Activated CD8-positive, alpha-beta T cell treated with anti-CD3 and anti-CD28 coated beads for 36 hours (primary cell): ENCODE results near the gene OR4K5. TPM values are rescaled to one million over a fixed set of nuclear protein-coding genes. Genes with fewer than 3 reads are reported as not detected.

Experiments used
- ATAC-seq: fragments of 200-7000 bp; cut with Tn5 transposase; one replicate; pipeline ENCODE4 v1.10.0; 2021; ENCODE audit warnings: mild to moderate bottlenecking, moderate library complexity
- CTCF ChIA-PET: fragments of 350-600 bp; sonication (Branson Sonifier 250); formaldehyde crosslinking; loops from one replicate; lab custom pipeline; 2021; ENCODE audit warnings: antibody characterized with exemption; lab: Charles Lee
- POLR2A ChIA-PET: fragments of 350-600 bp; sonication (Branson Sonifier 250); formaldehyde crosslinking; loops from one replicate; lab custom pipeline; 2021; ENCODE audit warnings: antibody characterized with exemption; lab: Charles Lee
- DNase-seq: peaks from one replicate; pipeline ENCODE4 v3.0.0-alpha.2; 2020
- H3K27ac Mint-ChIP-seq: one replicate; pipeline ENCODE4 v1.8.0; 2021; ENCODE audit warnings: mild to moderate bottlenecking, mixed read lengths
- H3K27me3 Mint-ChIP-seq: one replicate; pipeline ENCODE4 v1.8.0; 2021; ENCODE audit warnings: mixed read lengths
- H3K36me3 Mint-ChIP-seq: one replicate; pipeline ENCODE4 v1.8.0; 2021; ENCODE audit warnings: low read depth, mixed read lengths
- H3K4me1 Mint-ChIP-seq: one replicate; pipeline ENCODE4 v1.8.0; 2021; ENCODE audit warnings: low read depth, mixed read lengths
- H3K4me3 Mint-ChIP-seq: one replicate; pipeline ENCODE4 v1.8.0; 2021; ENCODE audit warnings: mild to moderate bottlenecking, moderate library complexity, mixed read lengths
- H3K9me3 Mint-ChIP-seq: one replicate; pipeline ENCODE4 v1.8.0; 2021; ENCODE audit warnings: mixed read lengths
- intact Hi-C: fragments of 100-400 bp; cut with micrococcal nuclease; formaldehyde crosslinking; loops from one replicate; pipeline ENCODE4 v1.10.0; 2022
- total RNA-seq, 2 experiments: library from RNA; stranded (reverse); gene quantifications; one replicate each; pipeline ENCODE4 v1.2.3, GENCODE V29; 2021
- TF ChIP-seq, protein P1 (sequence below): fragments of 200-600 bp; IDR thresholded peaks from one replicate; pipeline ENCODE4 v1.8.0; 2022; ENCODE audit warnings: antibody characterized with exemption, mild to moderate bottlenecking

The OR4K5 gene
- total RNA-seq, 2 experiments from 2014 or later = not detected

GRCh38 chr14:19895282-19895681 lies 25.1 kb upstream of the OR4K5 start:
- TF ChIP-seq, protein P1, sequence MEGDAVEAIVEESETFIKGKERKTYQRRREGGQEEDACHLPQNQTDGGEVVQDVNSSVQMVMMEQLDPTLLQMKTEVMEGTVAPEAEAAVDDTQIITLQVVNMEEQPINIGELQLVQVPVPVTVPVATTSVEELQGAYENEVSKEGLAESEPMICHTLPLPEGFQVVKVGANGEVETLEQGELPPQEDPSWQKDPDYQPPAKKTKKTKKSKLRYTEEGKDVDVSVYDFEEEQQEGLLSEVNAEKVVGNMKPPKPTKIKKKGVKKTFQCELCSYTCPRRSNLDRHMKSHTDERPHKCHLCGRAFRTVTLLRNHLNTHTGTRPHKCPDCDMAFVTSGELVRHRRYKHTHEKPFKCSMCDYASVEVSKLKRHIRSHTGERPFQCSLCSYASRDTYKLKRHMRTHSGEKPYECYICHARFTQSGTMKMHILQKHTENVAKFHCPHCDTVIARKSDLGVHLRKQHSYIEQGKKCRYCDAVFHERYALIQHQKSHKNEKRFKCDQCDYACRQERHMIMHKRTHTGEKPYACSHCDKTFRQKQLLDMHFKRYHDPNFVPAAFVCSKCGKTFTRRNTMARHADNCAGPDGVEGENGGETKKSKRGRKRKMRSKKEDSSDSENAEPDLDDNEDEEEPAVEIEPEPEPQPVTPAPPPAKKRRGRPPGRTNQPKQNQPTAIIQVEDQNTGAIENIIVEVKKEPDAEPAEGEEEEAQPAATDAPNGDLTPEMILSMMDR = no peak
- intact Hi-C loops = no loop called here
- Mint-ChIP-seq H3K9me3 (peaks cover 37% of the 10 kb centered on the region), H3K4me3 (no peak overlapping the region), H3K27ac (no peak overlapping the region), H3K4me1 (no peaks in the 10 kb centered on the region), H3K36me3 (no peaks in the 10 kb centered on the region), H3K27me3 (no peaks in the 10 kb centered on the region)
- ATAC-seq (no peak), DNase-seq (no peak)
- ChIA-PET CTCF (interaction anchor here (1.1 kb wide), 1 partner anchor 17 kb away, joined by 3 read pairs; no protein-coding TSS in a partner anchor), POLR2A (no interaction called here)

DNA sequence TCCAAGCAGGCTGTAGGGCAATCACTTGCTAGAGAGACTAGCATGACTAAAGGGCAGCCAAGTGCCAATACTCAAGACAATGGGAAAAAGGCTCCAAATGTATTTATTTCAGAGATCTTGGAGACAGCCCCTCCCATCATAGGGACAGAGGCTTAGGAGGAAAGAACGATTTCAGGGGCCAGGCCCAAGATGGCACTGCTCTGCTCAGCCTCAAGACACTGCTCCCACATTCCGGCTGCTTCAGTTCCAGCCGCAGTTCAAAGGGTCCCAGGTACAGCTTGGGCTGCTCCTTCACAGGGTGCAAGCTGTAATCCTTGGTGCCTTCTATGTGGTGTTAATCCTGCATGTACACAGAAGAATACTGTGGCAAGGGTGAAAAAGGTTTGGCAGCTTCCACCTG lies 19.4 kb upstream of the OR4K5 start:
- H3K36me3 Mint-ChIP-seq = no peaks in the 10 kb centered on the region
- ChIA-PET CTCF (no interaction called here), POLR2A (no interaction called here)
- H3K4me1 Mint-ChIP-seq = no peaks in the 10 kb centered on the region
- no peaks in the 10 kb centered on the region for H3K27me3 Mint-ChIP-seq
- peaks cover 20% of the 10 kb centered on the region for H3K9me3 Mint-ChIP-seq
- no peak overlapping the region for H3K4me3 Mint-ChIP-seq
- H3K27ac Mint-ChIP-seq = no peak overlapping the region
- intact Hi-C loops = no loop called here
- no peak for ATAC-seq
- TF ChIP-seq, protein P1 = no peak
- DNase-seq = no peak

DNA sequence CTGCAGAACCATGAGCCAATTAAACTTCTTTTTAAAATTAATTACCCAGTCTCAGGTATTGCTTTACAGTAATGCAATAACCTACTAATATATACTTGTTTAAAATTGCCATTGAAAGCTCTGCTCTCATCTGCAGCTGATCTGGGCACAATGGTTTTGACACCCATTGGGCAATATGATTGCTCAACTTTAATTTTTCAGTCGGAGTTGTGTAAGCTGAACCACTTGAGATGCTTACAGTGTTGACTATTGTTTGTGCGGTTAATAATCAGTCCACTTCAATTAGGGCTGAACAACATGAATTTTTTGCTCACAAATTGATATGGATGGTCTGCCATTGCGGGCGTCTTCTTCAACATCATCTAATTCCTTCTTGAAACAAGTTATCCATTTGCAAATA lies 18.0 kb upstream of the OR4K5 start:
- ChIA-PET CTCF (no interaction called here), POLR2A (no interaction called here)
- Mint-ChIP-seq H3K27ac (no peak overlapping the region), H3K4me3 (no peak overlapping the region), H3K4me1 (no peaks in the 10 kb centered on the region), H3K9me3 (peaks cover 7% of the 10 kb centered on the region), H3K36me3 (no peaks in the 10 kb centered on the region), H3K27me3 (no peaks in the 10 kb centered on the region)
- ATAC-seq = no peak
- DNase-seq = no peak
- TF ChIP-seq, protein P1 = no peak
- intact Hi-C loops = no loop called here

- DNase-seq (no peak), ATAC-seq (no peak)
- TF ChIP-seq, protein P1 = no peak
- ChIA-PET POLR2A (interaction anchor here (0.6 kb wide), 1 partner anchor 8 kb away, joined by 4 read pairs; no protein-coding TSS in a partner anchor), CTCF (no interaction called here)
- no peak overlapping the region for H3K27ac Mint-ChIP-seq
- no peaks in the 10 kb centered on the region for H3K27me3 Mint-ChIP-seq
- H3K4me1 Mint-ChIP-seq = no peaks in the 10 kb centered on the region
- peaks cover 1% of the 10 kb centered on the region for H3K9me3 Mint-ChIP-seq
- H3K4me3 Mint-ChIP-seq = no peak overlapping the region
- no peaks in the 10 kb centered on the region for H3K36me3 Mint-ChIP-seq
- intact Hi-C loops = no loop called here
Measured at GRCh38 chr14:19906665-19907064, 13.7 kb upstream of the OR4K5 start.

DNA sequence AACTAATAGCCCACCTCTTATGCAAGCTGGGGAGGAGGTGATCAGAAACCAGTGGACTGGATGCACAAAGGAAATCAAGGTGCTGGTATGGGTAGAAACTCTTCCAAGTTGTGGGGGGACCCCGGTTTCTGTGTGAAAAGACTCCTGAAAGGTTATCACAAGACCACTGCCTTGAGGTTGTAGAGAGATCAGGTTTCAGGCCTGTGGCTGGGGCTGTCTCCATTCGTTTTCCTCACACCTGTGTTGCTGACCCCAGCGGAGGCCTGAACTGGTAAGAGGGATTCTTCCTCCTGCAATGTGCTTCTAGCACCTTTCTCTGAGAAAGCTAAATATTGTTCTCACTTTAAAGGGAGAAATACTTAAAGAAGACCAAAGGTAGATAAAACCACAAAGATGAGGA lies 9.3 kb upstream of the OR4K5 start:
- TF ChIP-seq, protein P1 = no peak
- CTCF ChIA-PET = no interaction called here
- Mint-ChIP-seq H3K9me3 (peaks cover 6% of the 10 kb centered on the region), H3K27ac (no peak overlapping the region), H3K36me3 (no peaks in the 10 kb centered on the region), H3K4me3 (no peak overlapping the region), H3K27me3 (no peaks in the 10 kb centered on the region), H3K4me1 (no peaks in the 10 kb centered on the region)
- POLR2A ChIA-PET = no interaction called here
- no peak for ATAC-seq
- intact Hi-C loops = no loop called here
- no peak for DNase-seq
